Breast epithelium (tissue), 4 donors: ENCODE results near the gene LCN10. TPM values are rescaled to one million over a fixed set of nuclear protein-coding genes. Genes with fewer than 3 reads are reported as not detected.

ENCODE experiments used
- DNase-seq, 2 donors: peaks; one replicate each; pipeline ENCODE4 v3.0.0-alpha.2; 2019; ENCODE audit warnings: low spot score in 2 of 2
- H3K27ac ChIP-seq, 2 donors: fragments of 200-600 bp; sonication (generic) in 1 of 2; one replicate each; pipeline ENCODE4 v1.5.1; 2016 to 2019; ENCODE audit warnings: mild to moderate bottlenecking in 1 of 2
- H3K27me3 ChIP-seq, 2 donors: fragments of 200-600 bp; sonication (generic) in 1 of 2; one replicate each; pipeline versions ENCODE4 v1.5.1 to v1.6.0; 2017 to 2019; ENCODE audit warnings: control low read depth in 1 of 2, mild to moderate bottlenecking in 1 of 2
- H3K36me3 ChIP-seq: fragments of 200-600 bp; one replicate; pipeline ENCODE4 v1.5.1; 2019
- H3K4me1 ChIP-seq, 2 donors: fragments of 200-600 bp; sonication (generic); one replicate each; pipeline ENCODE4 v1.5.1; 2016 to 2019; ENCODE audit warnings: control low read depth in 1 of 2
- H3K4me3 ChIP-seq, 3 donors: fragments of 200-600 bp; sonication (generic); 1 replicate in 2 of 3; 2 replicates in 1 of 3; pipeline ENCODE4 v1.5.1; 2016 to 2019; ENCODE audit warnings: mild to moderate bottlenecking in 3 of 3, moderate library complexity in 2 of 3
- H3K9me3 ChIP-seq, 2 donors: fragments of 200-600 bp; sonication (generic) in 1 of 2; one replicate each; pipeline ENCODE4 v1.5.1; 2016 to 2019; ENCODE audit warnings: control low read depth in 1 of 2
- CTCF ChIP-seq, 3 donors: fragments of 450-650 bp; IDR thresholded peaks; one replicate each; pipeline ENCODE4 v1.5.1; 2016 to 2017; ENCODE audit warnings: antibody characterized with exemption in 3 of 3, mild to moderate bottlenecking in 3 of 3, moderate library complexity in 3 of 3
- POLR2A ChIP-seq: fragments of 450-650 bp; IDR thresholded peaks from one replicate; pipeline ENCODE4 v1.6.1; 2016; ENCODE audit warnings: antibody characterized with exemption, mild to moderate bottlenecking, moderate library complexity
- POLR2AphosphoS5 ChIP-seq, 3 donors: sonication (generic); formaldehyde crosslinking; IDR thresholded peaks; one replicate each; pipeline ENCODE4 v1.6.1; 2017; ENCODE audit warnings: antibody characterized with exemption in 3 of 3
- intact Hi-C: fragments of 100-400 bp; cut with DNase I; formaldehyde crosslinking; loops from one replicate; pipeline ENCODE4 v1.15.1; 2023; ENCODE audit warnings: low total_unique reads
- total RNA-seq, 3 donors: library from RNA; depleted of rRNA; stranded (reverse); fragments of >200 nt; gene quantifications; one replicate each; pipeline ENCODE4 v1.1.0, GENCODE V29; 2016

Gene LCN10
- total RNA-seq, 3 donors from 2014 or later = 0.73 to 6.9 (median 6.7) TPM

- no peak overlapping the region for H3K4me3 ChIP-seq
- peaks cover 13% of the 10 kb centered on the region for H3K36me3 ChIP-seq
- intact Hi-C loops = no loop called here
- DNase-seq = no peak
- no peaks in the 10 kb centered on the region for H3K27me3 ChIP-seq
- TF ChIP-seq CTCF (IDR thresholded peaks at IDR 0.05) = no peak
- TF ChIP-seq POLR2A = no peak
- no peak for TF ChIP-seq POLR2AphosphoS5 (IDR thresholded peaks at IDR 0.05)
- H3K4me1 ChIP-seq = no peaks in the 10 kb centered on the region
- no peaks in the 10 kb centered on the region for H3K9me3 ChIP-seq
- H3K27ac ChIP-seq = peak overlapping the region in 1 of 2 donors; percentile 43
Measured at GRCh38 chr9:136720251-136720897, 22.4 kb downstream of the LCN10 start.

GRCh38 chr9:136719195-136719880 lies 23.4 kb downstream of the LCN10 start:
- TF ChIP-seq CTCF (IDR thresholded peaks at IDR 0.05) (no peak), POLR2AphosphoS5 (IDR thresholded peaks at IDR 0.05) (no peak), POLR2A (no peak)
- no peaks in the 10 kb centered on the region for H3K9me3 ChIP-seq
- H3K4me1 ChIP-seq = no peaks in the 10 kb centered on the region
- H3K27ac ChIP-seq = no peak overlapping the region
- peaks cover 13% of the 10 kb centered on the region for H3K36me3 ChIP-seq
- no peak overlapping the region for H3K4me3 ChIP-seq
- no peaks in the 10 kb centered on the region for H3K27me3 ChIP-seq
- intact Hi-C loops = no loop called here
- no peak for DNase-seq

- TF ChIP-seq POLR2A (no peak), POLR2AphosphoS5 (IDR thresholded peaks at IDR 0.05) (no peak), CTCF (IDR thresholded peaks at IDR 0.05) (no peak)
- Histone ChIP-seq H3K4me3 (no peak overlapping the region), H3K27ac (no peak overlapping the region), H3K4me1 (no peaks in the 10 kb centered on the region), H3K9me3 (no peaks in the 10 kb centered on the region), H3K27me3 (no peaks in the 10 kb centered on the region), H3K36me3 (peaks cover 6% of the 10 kb centered on the region)
- no peak for DNase-seq
- intact Hi-C loops = no loop called here
Measured at GRCh38 chr9:136718345-136719194, 24.2 kb downstream of the LCN10 start.

- H3K9me3 ChIP-seq = no peaks in the 10 kb centered on the region
- no peaks in the 10 kb centered on the region for H3K27me3 ChIP-seq
- no peak for TF ChIP-seq POLR2A
- TF ChIP-seq POLR2AphosphoS5 (IDR thresholded peaks at IDR 0.05) = no peak
- no peak for TF ChIP-seq CTCF (IDR thresholded peaks at IDR 0.05)
- no peaks in the 10 kb centered on the region for H3K4me1 ChIP-seq
- H3K4me3 ChIP-seq = no peak overlapping the region
- no peak overlapping the region for H3K27ac ChIP-seq
- no peak for DNase-seq
- intact Hi-C loops = no loop called here
- no peaks in the 10 kb centered on the region for H3K36me3 ChIP-seq
Measured at GRCh38 chr9:136717399-136717798, 25.3 kb downstream of the LCN10 start.
